GM12864 (cell line): ENCODE measurements around the gene LCN12.
A peak's percentile ranks its signal among the peaks of the same experiment; 100 is the strongest.

Source experiments
- DNase-seq: peaks from one replicate; pipeline ENCODE4 v3.0.0-alpha.2; 2011; ENCODE audit warnings: low read depth
- H3K4me3 ChIP-seq: 2 replicates; pipeline ENCODE4 v1.5.1; 2011; ENCODE audit warnings: mild to moderate bottlenecking, low read depth, low read length, control low read depth
- CTCF ChIP-seq: IDR thresholded peaks from 2 replicates; pipeline ENCODE4 v1.5.1; 2011; ENCODE audit warnings: low read depth, mild to moderate bottlenecking, moderate library complexity, low read length, control low read depth, inconsistent platforms; ENCODE audit errors: missing control alignments

Gene LCN12

GRCh38 chr9:136973618-136974617 is 21.8 kb downstream of the LCN12 start:
- DNase-seq, result no peak
- no peak overlapping the region for H3K4me3 ChIP-seq
- TF ChIP-seq CTCF, result no peak

GRCh38 chr9:136974817-136975535 is 22.9 kb downstream of the LCN12 start:
- TF ChIP-seq CTCF, result no peak
- H3K4me3 ChIP-seq, result no peak overlapping the region
- DNase-seq, result no peak

- TF ChIP-seq CTCF, result peak; percentile 24
- no peak for DNase-seq
- no peak overlapping the region for H3K4me3 ChIP-seq
These were observed 23.6 kb downstream of the LCN12 start for GRCh38 chr9:136975644-136976043.

GRCh38 chr9:136977223-136977622 is 25.1 kb downstream of the LCN12 start, which contains the start of gene PTGDS:
Gene PTGDS, plus strand, starts transcription at chr9:136977504. Its CDS starts 75 bp downstream, at chr9:136977579.
- no peak for TF ChIP-seq CTCF
- DNase-seq, result no peak
- no peak within 1 kb of the TSS for H3K4me3 ChIP-seq

GRCh38 chr9:136977649-136978072 is 25.6 kb downstream of the LCN12 start:
- H3K4me3 ChIP-seq, result no peak overlapping the region
- no peak for DNase-seq
- no peak for TF ChIP-seq CTCF

GRCh38 chr9:136978073-136978864 is 26.2 kb downstream of the LCN12 start:
- no peak overlapping the region for H3K4me3 ChIP-seq
- no peak for DNase-seq
- TF ChIP-seq CTCF, result no peak
